Spleen (tissue), 11 donors: Measurements from ENCODE around the gene SFRP2. TPM values are rescaled to one million over a fixed set of nuclear protein-coding genes. Genes with fewer than 3 reads are reported as not detected.

ENCODE experiments used
- DNase-seq: peaks from one replicate; pipeline ENCODE4 v3.0.0-alpha.2; 2020
- H3K27ac ChIP-seq, 8 donors: fragments of 200-600 bp; sonication (generic) in 7 of 8; 1 replicate in 4 of 8; 2 replicates in 4 of 8; pipeline versions ENCODE4 v1.5.0 to v1.8.0; 2016 to 2021; ENCODE audit warnings: inconsistent platforms in 4 of 8, mild to moderate bottlenecking in 4 of 8, moderate library complexity in 1 of 8
- H3K27me3 ChIP-seq, 7 donors: fragments of 200-600 bp; sonication (generic) in 6 of 7; replicated peaks in 1 of 7; 1 replicate in 4 of 7; 2 replicates in 3 of 7; pipeline versions ENCODE4 v1.5.0 to v1.8.0; 2016 to 2021; ENCODE audit warnings: inconsistent platforms in 3 of 7, mild to moderate bottlenecking in 1 of 7
- H3K36me3 ChIP-seq, 6 donors: fragments of 200-600 bp; sonication (generic) in 5 of 6; 1 replicate in 4 of 6; 2 replicates in 2 of 6; pipeline versions ENCODE4 v1.5.0 to v1.8.0; 2016 to 2021; ENCODE audit warnings: inconsistent platforms in 2 of 6
- H3K4me1 ChIP-seq, 6 donors: fragments of 200-600 bp; sonication (generic) in 5 of 6; 1 replicate in 3 of 6; 2 replicates in 3 of 6; pipeline versions ENCODE4 v1.5.0 to v1.8.0; 2016 to 2021; ENCODE audit warnings: inconsistent platforms in 3 of 6
- H3K4me3 ChIP-seq, 8 donors: fragments of 200-600 bp; sonication (generic) in 7 of 8; 1 replicate in 4 of 8; 2 replicates in 4 of 8; pipeline versions ENCODE4 v1.5.0 to v1.8.0; 2016 to 2021; ENCODE audit warnings: inconsistent platforms in 4 of 8, mild to moderate bottlenecking in 4 of 8, moderate library complexity in 2 of 8
- H3K9me3 ChIP-seq, 8 donors: fragments of 200-600 bp; sonication (generic) in 7 of 8; 1 replicate in 4 of 8; 2 replicates in 4 of 8; pipeline versions ENCODE4 v1.5.0 to v1.8.0; 2016 to 2021; ENCODE audit warnings: inconsistent platforms in 4 of 8
- POLR2A ChIP-seq, 3 donors: fragments of 450-650 bp; IDR thresholded peaks; one replicate each; pipeline ENCODE4 v1.5.1; 2017; ENCODE audit warnings: antibody characterized with exemption in 3 of 3, mild to moderate bottlenecking in 1 of 3
- POLR2AphosphoS5 ChIP-seq, 3 donors: sonication (generic); formaldehyde crosslinking; IDR thresholded peaks; one replicate each; pipeline ENCODE4 v1.5.1; 2017; ENCODE audit warnings: antibody characterized with exemption in 3 of 3
- WGBS, 5 donors: extraction: QIAGEN DNeasy Blood & Tissue Kit in 3 of 5; methylation state at CpG; one replicate each; pipeline versions ENCODE4 v1.1.5 to v1.1.7; 2013 to 2018; 5-methylcytosine and 5-hydroxymethylcytosine counted together
- intact Hi-C: fragments of 100-400 bp; cut with DNase I; formaldehyde crosslinking; loops from one replicate; pipeline ENCODE4 v1.15.0; 2023; ENCODE audit warnings: low total_unique reads
- polyA plus RNA-seq, 3 donors: library from polyadenylated mRNA; stranded (reverse); fragments of 200-250 nt; gene quantifications; one replicate each; pipeline ENCODE4 v1.2.1, GENCODE V29; 2013
- total RNA-seq, 7 donors: library from RNA; depleted of rRNA in 3 of 7; stranded (reverse); fragments of >200 nt in 3 of 7; fragmentation: NEBNext Ultra II Directional in 4 of 7; extraction: Animal tissue kit (Norgen Biotek cat#: 25700) in 4 of 7; gene quantifications; one replicate each; pipeline versions ENCODE4 v1.1.0 to v1.2.1, GENCODE V29; 2016 to 2021
- TF ChIP-seq, protein P1 (sequence below), 11 experiments: fragments of 200-600 bp in 7 of 11; fragments of 450-650 bp in 4 of 11; sonication (generic) in 4 of 11; IDR thresholded peaks in 8 of 11; conservative IDR thresholded peaks in 3 of 11; 1 replicate in 7 of 11; 2 replicates in 4 of 11; pipeline versions ENCODE4 v1.4.0 to v1.8.0; 2016 to 2021; ENCODE audit warnings: antibody characterized with exemption in 11 of 11, inconsistent platforms in 4 of 11, mild to moderate bottlenecking in 1 of 11
- donor health status: healthy with polysubstance abuse.
- donor health status: DM: no; HTN: no; CAD: no; lungs with moderate emphysema.
- donor health status: DM: no; HTN: no; CAD: no.
- donor health status: Bipolar disorder and iron deficiency.
- donor health status: healthy.
- donor health status: DM: no; HTN: no; CAD: no.
- donor health status: DM: yes; HTN: yes; CAD: no.

SFRP2 gene
- total and polyA plus RNA-seq, 10 donors: 0.23 to 0.94 (median 0.43) TPM; not detected in 2

DNA sequence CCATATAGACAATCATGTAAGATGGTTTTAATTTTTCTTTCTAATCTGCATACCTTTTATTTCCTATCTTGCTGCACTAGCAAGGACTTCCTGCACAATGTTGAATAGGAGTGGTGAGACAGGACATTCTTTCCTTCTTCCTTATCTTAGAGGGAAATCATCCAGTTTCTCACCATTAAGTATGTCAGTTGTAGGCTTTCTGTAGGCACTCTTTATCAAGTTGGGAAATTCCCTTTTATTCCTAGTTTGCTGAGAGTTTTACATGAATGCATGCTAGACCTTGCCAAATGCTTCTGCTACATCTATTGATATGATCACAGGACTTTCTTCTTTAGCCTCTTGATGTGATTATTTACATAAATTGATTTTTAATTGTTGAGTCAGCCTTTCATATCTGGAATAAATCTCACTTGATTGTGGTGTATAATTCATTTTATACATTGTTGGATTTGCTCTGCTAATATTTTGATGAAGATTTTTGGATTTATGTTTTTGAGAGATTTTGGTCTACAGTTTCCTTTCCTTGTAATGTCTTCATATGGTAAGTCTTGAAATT, 52.9 kb downstream of the SFRP2 start:
- Histone ChIP-seq H3K36me3 (no peaks in the 10 kb centered on the region), H3K4me3 (no peak overlapping the region), H3K9me3 (peaks cover 0 to 17% (median 4%) of the 10 kb centered on the region in 8 donors), H3K27ac (no peak overlapping the region), H3K4me1 (peaks cover 0 to 2% (median 0%) of the 10 kb centered on the region in 6 donors), H3K27me3 (no peaks in the 10 kb centered on the region)
- TF ChIP-seq, protein P1, sequence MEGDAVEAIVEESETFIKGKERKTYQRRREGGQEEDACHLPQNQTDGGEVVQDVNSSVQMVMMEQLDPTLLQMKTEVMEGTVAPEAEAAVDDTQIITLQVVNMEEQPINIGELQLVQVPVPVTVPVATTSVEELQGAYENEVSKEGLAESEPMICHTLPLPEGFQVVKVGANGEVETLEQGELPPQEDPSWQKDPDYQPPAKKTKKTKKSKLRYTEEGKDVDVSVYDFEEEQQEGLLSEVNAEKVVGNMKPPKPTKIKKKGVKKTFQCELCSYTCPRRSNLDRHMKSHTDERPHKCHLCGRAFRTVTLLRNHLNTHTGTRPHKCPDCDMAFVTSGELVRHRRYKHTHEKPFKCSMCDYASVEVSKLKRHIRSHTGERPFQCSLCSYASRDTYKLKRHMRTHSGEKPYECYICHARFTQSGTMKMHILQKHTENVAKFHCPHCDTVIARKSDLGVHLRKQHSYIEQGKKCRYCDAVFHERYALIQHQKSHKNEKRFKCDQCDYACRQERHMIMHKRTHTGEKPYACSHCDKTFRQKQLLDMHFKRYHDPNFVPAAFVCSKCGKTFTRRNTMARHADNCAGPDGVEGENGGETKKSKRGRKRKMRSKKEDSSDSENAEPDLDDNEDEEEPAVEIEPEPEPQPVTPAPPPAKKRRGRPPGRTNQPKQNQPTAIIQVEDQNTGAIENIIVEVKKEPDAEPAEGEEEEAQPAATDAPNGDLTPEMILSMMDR (IDR thresholded peaks at IDR 0.05 in 8 of 11, conservative IDR thresholded peaks at IDR 0.05 in 3 of 11): no peak
- TF ChIP-seq POLR2A (IDR thresholded peaks at IDR 0.05): no peak
- no peak for TF ChIP-seq POLR2AphosphoS5 (IDR thresholded peaks at IDR 0.05)
- intact Hi-C loops: no loop called here
- no peak for DNase-seq

DNA sequence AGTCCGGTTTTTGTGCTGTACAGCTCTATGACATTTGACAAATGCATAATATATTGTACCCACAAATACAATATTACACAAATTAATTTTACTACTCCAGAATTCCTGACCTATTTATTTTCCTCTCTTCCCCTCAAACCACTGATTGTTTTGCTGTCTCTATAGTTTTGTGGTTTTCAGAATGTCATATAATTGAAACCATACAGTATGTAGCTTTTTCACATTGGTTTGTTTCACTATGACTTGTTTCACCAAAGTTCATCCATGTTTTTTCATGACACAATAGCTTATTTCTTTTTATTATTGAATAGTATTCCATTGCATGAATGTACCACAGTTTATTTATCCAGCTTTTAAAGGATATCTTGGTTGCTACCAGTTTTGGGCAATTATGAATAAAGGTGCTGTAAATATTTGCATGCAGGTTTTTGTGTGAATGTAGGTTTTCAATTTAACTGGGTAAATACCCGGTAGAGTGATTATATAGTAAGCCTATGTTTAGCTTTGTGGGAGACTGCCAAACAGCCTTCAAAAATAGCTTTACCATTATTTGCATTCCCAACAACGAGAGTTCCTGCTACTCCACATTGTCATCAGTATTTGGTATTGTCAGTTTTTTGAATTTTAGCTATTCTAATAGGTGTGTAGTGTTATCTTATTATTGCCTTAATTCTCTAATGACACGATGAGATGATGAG, 55.0 kb downstream of the SFRP2 start:
- Histone ChIP-seq H3K4me1 (peaks cover 4 to 17% (median 11%) of the 10 kb centered on the region in 6 donors), H3K9me3 (peaks cover 0 to 9% (median 0%) of the 10 kb centered on the region in 8 donors), H3K36me3 (no peaks in the 10 kb centered on the region), H3K27ac (no peak overlapping the region), H3K4me3 (no peak overlapping the region), H3K27me3 (no peaks in the 10 kb centered on the region)
- TF ChIP-seq, protein P1 (IDR thresholded peaks at IDR 0.05 in 8 of 11, conservative IDR thresholded peaks at IDR 0.05 in 3 of 11): no peak
- no peak for TF ChIP-seq POLR2A (IDR thresholded peaks at IDR 0.05)
- no peak for TF ChIP-seq POLR2AphosphoS5 (IDR thresholded peaks at IDR 0.05)
- intact Hi-C loops: no loop called here
- DNase-seq: no peak
- WGBS, 5 donors: 72 to 82% (median 76%) methylated on average over 4 of the region's 4 CpGs

DNA sequence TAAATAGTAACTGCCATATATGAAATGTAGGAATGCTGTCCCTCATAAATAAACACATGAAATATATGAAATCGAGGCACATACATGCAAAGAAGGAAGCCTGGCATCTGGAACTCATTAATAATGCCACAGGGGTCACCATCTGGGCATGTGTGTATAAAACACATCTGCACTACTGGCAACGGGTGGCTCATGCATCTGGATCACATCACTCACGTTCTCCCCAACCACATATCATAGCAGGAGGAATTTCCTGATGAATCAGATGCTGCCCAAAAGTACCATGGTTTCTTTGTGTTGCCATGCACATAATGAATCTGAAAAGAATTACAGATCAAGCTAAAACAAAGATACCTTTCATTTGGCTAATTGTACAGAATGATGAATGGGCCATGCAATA, 57.6 kb downstream of the SFRP2 start:
- Histone ChIP-seq H3K27ac (no peak overlapping the region), H3K4me1 (peaks cover 5 to 42% (median 32%) of the 10 kb centered on the region in 6 donors), H3K27me3 (no peaks in the 10 kb centered on the region), H3K9me3 (no peaks in the 10 kb centered on the region), H3K36me3 (no peaks in the 10 kb centered on the region), H3K4me3 (no peak overlapping the region)
- 23 to 37% (median 36%) methylated on average over 3 of the region's 3 CpGs for WGBS, 5 donors
- intact Hi-C loops: no loop called here
- TF ChIP-seq POLR2A (IDR thresholded peaks at IDR 0.05): no peak
- TF ChIP-seq POLR2AphosphoS5 (IDR thresholded peaks at IDR 0.05): no peak
- TF ChIP-seq, protein P1 (IDR thresholded peaks at IDR 0.05 in 8 of 11, conservative IDR thresholded peaks at IDR 0.05 in 3 of 11): no peak
- no peak for DNase-seq

Other genes starting within 250 kb of the SFRP2 start
- gene TLR2, start 104.8 kb downstream of the SFRP2 start, total RNA-seq: 100 to 1,000 TPM in 2 of 7 donors, 10 to 100 TPM in 5; 56.1 to 167 (median 74.5) TPM
- gene TLR2, start 104.8 kb downstream of the SFRP2 start, polyA plus RNA-seq: 10 to 100 TPM in 1 of 3 donors, 1 to 10 TPM in 2; 4.8 to 19.7 (median 9.5) TPM
- 1 to 10 TPM in 2 of 7 donors, under 1 TPM in 4, not detected in 1; 0.32 to 1.9 (median 0.51) TPM for gene RNF175, start 29.1 kb downstream of the SFRP2 start, total RNA-seq
- under 1 TPM; 0.26 to 0.48 (median 0.28) TPM for gene RNF175, start 29.1 kb downstream of the SFRP2 start, polyA plus RNA-seq